DMS153 treated with DMSO at 0.1 percent for 48 hours (cell line): ENCODE data around the gene ALG11.
"Not testable (repeated sequence)": the region's sequence is repeated elsewhere in the genome, so short reads cannot be mapped to it uniquely, and the experiment has no call there.

Experiments
- DNase-seq: peaks from one replicate; lab custom pipeline; 2025; ENCODE audit not compliant: unreplicated experiment; lab: John Stamatoyannopoulos, UW

Gene ALG11

GRCh38 chr13:52011632-52012511 is at the start of gene ALG11:
Gene ALG11 (plus strand): TSS chr13:52012398. CDS start chr13:52012419, 21 bp downstream.
- peak; percentile 97 for DNase-seq

- DNase-seq = no peak
These were observed 46.0 kb upstream of the ALG11 start for GRCh38 chr13:51966186-51966585.

- no peak for DNase-seq
These were observed 44.4 kb upstream of the ALG11 start for GRCh38 chr13:51967482-51968446.

- DNase-seq = no peak
These were observed 41.8 kb upstream of the ALG11 start for GRCh38 chr13:51970349-51970748.

- DNase-seq = peak; percentile 35
These were observed 40.4 kb upstream of the ALG11 start for GRCh38 chr13:51971520-51972426.

- DNase-seq = no peak
These were observed 37.7 kb upstream of the ALG11 start for GRCh38 chr13:51974482-51974881.

- no peak for DNase-seq
These were observed 35.8 kb upstream of the ALG11 start for GRCh38 chr13:51976423-51976822.

GRCh38 chr13:51976890-51977289 is 35.3 kb upstream of the ALG11 start:
- no peak for DNase-seq

GRCh38 chr13:51977625-51978024 is 34.6 kb upstream of the ALG11 start:
- no peak for DNase-seq

GRCh38 chr13:51978796-51979556 is 33.2 kb upstream of the ALG11 start:
- DNase-seq = no peak

- no peak for DNase-seq
These were observed 31.3 kb upstream of the ALG11 start for GRCh38 chr13:51980908-51981307.

- DNase-seq = no peak
These were observed 30.8 kb upstream of the ALG11 start for GRCh38 chr13:51981355-51981754.

- DNase-seq = not testable (repeated sequence)
These were observed 28.9 kb upstream of the ALG11 start for GRCh38 chr13:51983292-51983691.

GRCh38 chr13:51984904-51985303 is 27.3 kb upstream of the ALG11 start:
- DNase-seq = not testable (repeated sequence)

GRCh38 chr13:51988988-51989618 is 23.1 kb upstream of the ALG11 start:
- no peak for DNase-seq

- no peak for DNase-seq
These were observed 18.5 kb upstream of the ALG11 start for GRCh38 chr13:51993713-51994112.

GRCh38 chr13:51995677-51996551 is 16.3 kb upstream of the ALG11 start:
- no peak for DNase-seq

GRCh38 chr13:51996641-51997040 is 15.6 kb upstream of the ALG11 start:
- no peak for DNase-seq
